HG02943 (cell line): Measurements from ENCODE around the gene IQSEC1.

Experiments
- ATAC-seq: cut with Tn5 transposase; IDR thresholded peaks from one replicate; pipeline ENCODE4 v1.9.1; 2021; ENCODE audit warnings: mild to moderate bottlenecking, low read depth, moderate library complexity; ENCODE audit not compliant: unreplicated experiment

IQSEC1 gene

GRCh38 chr3:13073326-13074005, at the start of gene IQSEC1:
IQSEC1 (minus strand) TSS chr3:13073429; CDS start chr3:13073014, 415 bp downstream.
- ATAC-seq, result no peak

- no peak for ATAC-seq
Measured at GRCh38 chr3:13122081-13123012, 49.1 kb upstream of the IQSEC1 start.

- ATAC-seq, result no peak
Measured at GRCh38 chr3:13121553-13122001, 48.3 kb upstream of the IQSEC1 start.

- no peak for ATAC-seq
Measured at GRCh38 chr3:13120928-13121552, 47.8 kb upstream of the IQSEC1 start.

- no peak for ATAC-seq
Measured at GRCh38 chr3:13120289-13120927, 47.2 kb upstream of the IQSEC1 start.

GRCh38 chr3:13119471-13120220, 46.4 kb upstream of the IQSEC1 start:
- ATAC-seq, result no peak

- no peak for ATAC-seq
Measured at GRCh38 chr3:13116426-13116825, 43.2 kb upstream of the IQSEC1 start.

GRCh38 chr3:13115991-13116390, 42.8 kb upstream of the IQSEC1 start:
- no peak for ATAC-seq

GRCh38 chr3:13115576-13115910, 42.3 kb upstream of the IQSEC1 start:
- ATAC-seq, result no peak

GRCh38 chr3:13114811-13115575, 41.8 kb upstream of the IQSEC1 start:
- ATAC-seq, result no peak

- ATAC-seq, result no peak
Measured at GRCh38 chr3:13113346-13114330, 40.4 kb upstream of the IQSEC1 start.

GRCh38 chr3:13112521-13113345, 39.5 kb upstream of the IQSEC1 start:
- ATAC-seq, result no peak

GRCh38 chr3:13111873-13112520, 38.8 kb upstream of the IQSEC1 start:
- no peak for ATAC-seq

GRCh38 chr3:13111173-13111872, 38.1 kb upstream of the IQSEC1 start:
- no peak for ATAC-seq

GRCh38 chr3:13110678-13111116, 37.5 kb upstream of the IQSEC1 start:
- no peak for ATAC-seq

- no peak for ATAC-seq
Measured at GRCh38 chr3:13109516-13109915, 36.3 kb upstream of the IQSEC1 start.
